Measurements from ENCODE around the gene ACVR1B.

DNA sequence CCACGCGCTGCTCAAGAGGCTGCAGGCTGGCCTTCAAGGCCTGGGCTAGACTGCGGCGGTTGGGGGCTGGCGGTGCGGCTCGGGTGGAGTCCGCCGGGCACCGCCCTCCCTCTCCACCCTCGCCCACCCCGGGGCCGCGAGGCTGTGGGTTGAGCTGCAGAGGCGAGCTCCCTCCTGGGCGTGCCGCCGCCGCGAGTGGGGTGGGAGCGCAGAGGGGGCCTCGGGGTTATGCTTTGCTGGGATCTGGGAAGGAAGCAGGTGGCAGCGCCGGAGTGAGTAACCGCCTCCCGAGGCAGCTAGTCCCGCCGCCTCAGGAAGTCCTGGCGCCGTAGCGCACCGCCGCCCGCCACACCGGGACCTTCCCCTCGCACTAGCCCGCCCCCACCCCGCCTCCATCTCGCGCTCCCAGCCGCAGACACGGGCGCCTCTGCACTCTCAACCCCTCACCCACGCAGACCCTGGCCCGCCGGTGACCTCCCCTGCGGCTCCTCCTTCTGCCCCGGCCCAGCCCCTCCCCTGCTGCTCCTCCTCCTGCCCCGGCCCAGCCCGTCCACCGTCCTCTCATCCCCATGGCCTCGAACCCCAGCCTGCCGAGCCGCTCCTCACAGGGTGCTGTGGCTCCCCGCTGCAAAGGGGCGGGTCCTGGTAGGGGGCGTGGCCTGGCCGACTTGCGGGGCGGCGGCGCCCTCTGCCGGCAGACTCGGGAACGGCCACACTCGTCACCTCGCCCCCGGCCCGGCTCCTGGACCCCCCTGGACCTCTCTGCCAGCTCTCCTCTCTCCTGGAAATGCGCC lies 71.9 kb downstream of the ACVR1B start:
- TF ChIP-seq POLR2A (IDR thresholded peaks at IDR 0.05) (no peak), CTCF (IDR thresholded peaks at IDR 0.05) (peak; percentile 95 to 97 (median 95))
